ENCODE measurements around the gene SLC9A8.

DNA sequence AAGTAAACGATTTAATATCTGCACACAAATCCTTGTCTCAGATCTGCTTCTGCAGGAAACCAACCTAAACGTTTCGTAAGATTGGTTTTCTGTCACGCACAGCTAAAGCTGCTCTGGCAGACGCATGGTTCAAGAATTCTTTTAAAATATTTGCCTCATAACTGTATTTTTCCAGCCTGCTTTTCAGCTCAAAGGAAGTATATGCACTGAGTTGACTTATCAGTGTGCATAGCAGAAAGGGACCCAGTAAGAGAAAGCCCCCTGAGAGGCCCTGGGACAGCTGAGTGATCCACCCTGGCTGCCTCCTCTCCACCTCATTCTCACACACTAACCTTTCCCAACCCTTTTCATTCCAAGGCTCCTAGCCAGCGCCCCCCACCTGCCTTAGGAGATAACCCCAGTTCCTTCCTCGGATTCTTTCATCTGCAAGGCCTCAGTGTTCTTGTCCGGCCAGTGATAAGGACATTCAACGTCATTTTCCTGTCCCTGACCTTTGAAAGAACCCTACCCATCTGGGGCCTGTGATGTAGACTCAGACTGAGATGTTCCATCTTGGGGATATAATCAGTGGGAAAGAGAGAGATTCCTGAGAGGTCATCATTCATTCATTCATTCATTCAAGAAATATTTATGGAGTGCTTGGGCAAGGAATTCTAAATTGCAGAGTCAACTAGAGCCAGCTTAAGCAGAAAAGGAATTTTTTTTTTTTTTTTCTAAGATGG lies 22.4 kb upstream of the SLC9A8 start:
- TF ChIP-seq CTCF (IDR thresholded peaks at IDR 0.05 in 4 of 5, conservative IDR thresholded peaks at IDR 0.05 in 1 of 5) (no peak), POLR2A (IDR thresholded peaks at IDR 0.05) (no peak)

Measured in gastrocnemius medialis (tissue), 4 donors.